ENCODE data around the gene FAM20A. TPM values are rescaled to one million over a fixed set of nuclear protein-coding genes. Genes with fewer than 3 reads are reported as not detected.
A peak's percentile ranks its signal among the peaks of the same experiment; 100 is the strongest.

FAM20A gene
- total RNA-seq, 1 experiment from 2014 or later = not detected

- H3K79me2 ChIP-seq (ENCODE audit: insufficient read depth, low read length) = no peaks in the 10 kb centered on the region
- no peaks in the 10 kb centered on the region for H3K9me3 ChIP-seq (ENCODE audit: control insufficient read depth in 1 of 2, insufficient read depth in 1 of 2, low read depth in 1 of 2, low read length in 2 of 2)
- H3K9me2 ChIP-seq (ENCODE audit: insufficient read depth) = no peaks in the 10 kb centered on the region
- H3K9ac ChIP-seq (ENCODE audit: low read length) = no peak overlapping the region
- TF ChIP-seq JUND (IDR thresholded peaks at IDR 0.05) (no peak), ELF1 (IDR thresholded peaks at IDR 0.05; ENCODE audit: borderline replicate concordance, low read depth) (no peak), POLR2A (IDR thresholded peaks at IDR 0.05; ENCODE audit: borderline replicate concordance, extremely low read depth, insufficient read depth, insufficient read length) (no peak), SIN3A (IDR thresholded peaks at IDR 0.05; ENCODE audit: low read depth) (no peak), CBX3 (IDR thresholded peaks at IDR 0.05; ENCODE audit: low read depth) (no peak), EZH2 (IDR thresholded peaks at IDR 0.05) (no peak), REST (IDR thresholded peaks at IDR 0.05; ENCODE audit: low read depth) (no peak), CEBPB (IDR thresholded peaks at IDR 0.05; ENCODE audit: low read depth) (no peak)
- TF ChIP-seq, protein P1, sequence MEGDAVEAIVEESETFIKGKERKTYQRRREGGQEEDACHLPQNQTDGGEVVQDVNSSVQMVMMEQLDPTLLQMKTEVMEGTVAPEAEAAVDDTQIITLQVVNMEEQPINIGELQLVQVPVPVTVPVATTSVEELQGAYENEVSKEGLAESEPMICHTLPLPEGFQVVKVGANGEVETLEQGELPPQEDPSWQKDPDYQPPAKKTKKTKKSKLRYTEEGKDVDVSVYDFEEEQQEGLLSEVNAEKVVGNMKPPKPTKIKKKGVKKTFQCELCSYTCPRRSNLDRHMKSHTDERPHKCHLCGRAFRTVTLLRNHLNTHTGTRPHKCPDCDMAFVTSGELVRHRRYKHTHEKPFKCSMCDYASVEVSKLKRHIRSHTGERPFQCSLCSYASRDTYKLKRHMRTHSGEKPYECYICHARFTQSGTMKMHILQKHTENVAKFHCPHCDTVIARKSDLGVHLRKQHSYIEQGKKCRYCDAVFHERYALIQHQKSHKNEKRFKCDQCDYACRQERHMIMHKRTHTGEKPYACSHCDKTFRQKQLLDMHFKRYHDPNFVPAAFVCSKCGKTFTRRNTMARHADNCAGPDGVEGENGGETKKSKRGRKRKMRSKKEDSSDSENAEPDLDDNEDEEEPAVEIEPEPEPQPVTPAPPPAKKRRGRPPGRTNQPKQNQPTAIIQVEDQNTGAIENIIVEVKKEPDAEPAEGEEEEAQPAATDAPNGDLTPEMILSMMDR (IDR thresholded peaks at IDR 0.05 in 2 of 3, conservative IDR thresholded peaks at IDR 0.05 in 1 of 3; ENCODE audit: borderline replicate concordance in 1 of 3, insufficient read depth in 1 of 3, low read depth in 2 of 3, low read length in 2 of 3) = no peak
- no peak overlapping the region for H2AFZ ChIP-seq (ENCODE audit: low read depth, low read length, poor library complexity, severe bottlenecking)
- H3K4me1 ChIP-seq (ENCODE audit: control insufficient read depth in 1 of 2, insufficient read depth in 2 of 2, low read length in 2 of 2) = no peaks in the 10 kb centered on the region
- DNase-seq (ENCODE audit: low read depth, low spot score) (no peak), ATAC-seq (0 out of 2 replicates have a peak, but pooled peaks have one; percentile 17)
- BruUV-seq (replicated peaks) = no TSS peak
- POLR2A ChIA-PET = no interaction called here
- CTCF ChIA-PET = no interaction called here
- H3K27me3 ChIP-seq (ENCODE audit: insufficient read depth, low read length) = no peaks in the 10 kb centered on the region
- H3K4me3 ChIP-seq (replicated peaks in 1 of 2; ENCODE audit: low read depth in 1 of 2, low read length in 2 of 2) = no peak overlapping the region
- H3K27ac ChIP-seq (ENCODE audit: low read depth, low read length) = no peak overlapping the region
- RAD21 ChIA-PET (ENCODE audit: low non-redundant PET in 1 of 2, low total read pairs in 2 of 2, uncharacterized antibody in 2 of 2, unreplicated experiment in 2 of 2) = no interaction called here
- H3K4me2 ChIP-seq (ENCODE audit: low read length) = no peak overlapping the region
- intact Hi-C loops (cut with micrococcal nuclease) = no loop called here
- H4K20me1 ChIP-seq (ENCODE audit: insufficient read depth) = no peaks in the 10 kb centered on the region
- no peaks in the 10 kb centered on the region for H3K36me3 ChIP-seq (ENCODE audit: control insufficient read depth in 1 of 2, insufficient read depth in 2 of 2, low read length in 2 of 2)
These were observed 15.5 kb downstream of the FAM20A start for GRCh38 chr17:68585643-68586042.

Measured in HCT116 (cell line).